SIG-M5 treated with dmso at 0.1 percent for 504 hours (cell line): ENCODE measurements around the gene PAWR.
A peak's percentile ranks its signal among the peaks of the same experiment; 100 is the strongest.
"Not testable (repeated sequence)": the region's sequence is repeated elsewhere in the genome, so short reads cannot be mapped to it uniquely, and the experiment has no call there.

Experiments used
- DNase-seq: peaks from one replicate; lab custom pipeline; 2025; ENCODE audit not compliant: unreplicated experiment; lab: John Stamatoyannopoulos, UW

The PAWR gene

DNA sequence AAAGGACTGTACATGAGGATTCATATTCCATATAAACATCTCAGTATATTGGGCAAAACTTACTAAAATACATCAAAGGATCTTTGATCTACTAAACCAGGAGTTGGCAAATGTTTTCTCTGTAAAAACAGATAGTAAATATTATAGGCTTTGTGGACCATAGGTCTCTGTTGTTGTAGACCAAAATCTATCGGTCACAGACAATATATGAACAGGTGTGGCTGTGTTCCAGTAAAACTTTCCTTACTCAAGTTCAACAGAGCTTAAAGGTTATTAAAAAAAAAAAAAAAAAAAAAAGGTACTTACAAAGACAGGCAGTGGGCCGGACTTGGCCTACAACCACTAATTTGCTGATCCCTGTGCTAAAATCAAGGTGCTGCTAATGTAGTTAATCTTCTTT, 40.3 kb downstream of the PAWR start:
- DNase-seq, result no peak

DNA sequence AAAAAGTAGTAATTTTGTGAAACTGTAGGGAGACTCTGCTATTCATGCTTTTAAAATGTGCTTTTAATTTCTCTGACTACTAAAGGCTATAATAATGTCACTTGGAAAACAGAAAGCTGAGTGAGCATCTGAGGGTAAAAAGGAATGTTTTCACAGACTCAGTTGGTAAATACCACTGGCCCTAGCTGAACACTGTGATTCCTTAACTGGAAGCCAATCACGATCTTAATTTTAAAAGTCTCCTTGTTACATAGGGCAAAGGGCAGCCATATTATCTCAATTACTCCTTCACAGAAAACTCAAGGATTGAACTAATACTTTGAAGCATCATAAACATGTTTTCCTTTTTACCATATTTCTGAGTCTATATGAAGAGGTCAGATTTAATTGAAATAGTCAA, 41.9 kb downstream of the PAWR start:
- DNase-seq, result no peak

DNA sequence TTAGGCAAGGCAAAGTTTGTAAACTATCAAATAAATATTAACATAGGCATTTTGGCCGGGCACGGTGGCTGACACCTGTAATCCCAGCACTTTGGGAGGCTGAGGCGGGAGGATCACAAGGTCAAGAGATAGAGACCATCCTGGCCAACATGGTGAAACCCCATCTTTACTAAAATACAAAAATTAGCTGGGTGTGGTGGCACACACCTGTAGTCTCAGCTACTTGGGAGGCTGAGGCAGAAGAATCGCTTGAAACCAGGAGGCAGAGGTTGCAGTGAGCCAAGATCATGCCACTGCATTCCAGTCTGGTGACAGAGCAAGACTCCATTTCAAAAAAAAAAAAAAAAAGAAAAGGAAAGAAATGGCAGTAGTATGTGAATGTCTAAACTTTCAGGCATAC, 43.9 kb downstream of the PAWR start:
- DNase-seq, result not testable (repeated sequence)

DNA sequence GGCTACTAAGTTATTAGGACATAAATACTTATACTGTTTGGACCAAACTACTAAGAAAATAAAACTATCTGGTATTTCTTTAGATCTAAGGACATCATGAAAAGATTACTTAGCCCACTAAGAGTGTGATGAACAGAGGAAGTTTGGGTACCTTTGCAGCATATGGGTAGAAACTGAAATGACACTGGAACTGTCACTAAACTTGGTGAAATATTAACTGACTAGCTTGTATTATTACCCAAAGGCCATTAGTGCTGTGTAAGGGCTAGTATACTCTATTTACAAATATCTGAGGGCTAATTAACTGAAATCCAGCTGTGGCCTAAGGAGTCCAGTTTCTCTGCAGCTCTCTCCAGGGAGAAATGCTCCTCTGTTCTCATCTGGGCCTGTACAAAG, 45.5 kb downstream of the PAWR start:
- DNase-seq, result no peak

DNA sequence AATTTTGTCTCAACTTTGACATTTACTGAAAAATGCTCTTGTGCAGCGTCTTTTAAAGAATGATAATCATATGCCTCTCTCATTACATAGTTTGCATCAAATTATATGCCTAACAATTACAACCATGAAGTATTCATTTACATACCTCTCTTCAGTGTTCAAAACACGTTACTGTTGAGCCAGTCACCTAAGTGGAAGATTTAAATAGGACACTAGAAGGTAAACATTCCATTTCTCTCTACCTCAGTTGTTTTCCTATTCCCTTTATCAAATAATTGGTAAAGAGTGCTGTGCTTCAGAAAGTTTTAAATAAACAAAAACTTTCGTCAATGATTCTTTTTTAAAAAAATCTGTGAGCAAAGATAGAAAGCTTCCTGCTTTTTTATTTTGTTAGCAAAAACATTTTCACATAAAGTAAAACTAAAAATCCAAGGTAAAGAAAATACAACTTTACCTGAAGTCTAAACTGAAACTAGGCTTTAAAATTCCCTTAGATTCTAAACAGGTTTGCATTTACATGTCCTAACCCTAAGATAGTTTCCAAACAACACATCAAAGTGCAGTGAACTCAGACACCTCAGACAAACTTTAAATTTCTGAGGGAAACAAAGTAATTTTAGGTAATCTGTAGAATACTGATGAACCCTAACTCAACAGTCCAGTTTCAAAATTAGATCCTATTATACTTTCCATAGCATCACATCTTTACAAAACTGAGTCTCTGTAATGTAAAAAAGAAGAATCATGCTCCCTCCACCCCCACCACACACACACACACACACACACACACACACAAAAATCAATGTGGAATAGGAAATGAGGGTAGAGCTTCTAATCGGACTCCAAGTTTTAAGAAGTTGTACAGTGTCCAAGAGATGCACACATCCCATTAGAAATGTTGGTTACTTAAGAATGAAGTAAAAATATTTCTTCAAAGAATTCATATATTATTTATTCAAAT, 46.2 kb downstream of the PAWR start:
- no peak for DNase-seq

DNA sequence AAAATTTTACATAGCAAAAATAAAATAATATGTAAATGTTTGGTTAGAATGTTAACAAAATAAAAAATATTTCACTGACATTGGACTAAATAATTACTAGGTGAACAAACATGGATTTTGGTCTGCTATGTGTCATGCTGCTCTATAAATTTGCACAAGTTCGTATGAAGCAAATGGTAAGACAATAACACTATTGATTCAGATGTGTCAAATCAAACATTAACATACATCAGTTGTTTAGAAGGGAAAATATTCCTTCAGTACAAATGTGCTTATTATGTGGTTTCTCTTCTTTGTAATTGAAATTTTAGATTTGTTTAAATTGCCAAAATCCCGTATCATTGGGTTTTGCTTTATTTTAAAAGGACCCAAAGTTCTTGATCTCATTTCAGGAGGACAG, 46.9 kb downstream of the PAWR start:
- DNase-seq, result no peak

DNA sequence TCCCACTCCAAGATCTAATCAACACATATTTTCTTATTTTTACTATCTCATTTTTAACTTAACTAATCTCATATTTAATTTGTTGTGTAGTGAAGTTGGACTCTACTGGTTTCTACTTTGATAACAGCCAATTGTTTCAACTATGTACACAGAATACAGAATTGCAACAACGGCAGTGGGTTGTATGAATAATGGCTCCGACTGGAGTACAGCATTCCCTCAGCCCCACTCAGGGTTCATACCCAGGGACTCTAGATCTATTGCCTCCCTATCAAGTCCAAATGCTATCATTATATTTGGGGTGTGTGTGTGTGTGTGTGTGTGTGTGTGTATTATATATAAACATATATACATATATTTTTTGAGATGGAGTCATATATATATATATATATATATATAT, 52.3 kb downstream of the PAWR start:
- DNase-seq, result no peak

DNA sequence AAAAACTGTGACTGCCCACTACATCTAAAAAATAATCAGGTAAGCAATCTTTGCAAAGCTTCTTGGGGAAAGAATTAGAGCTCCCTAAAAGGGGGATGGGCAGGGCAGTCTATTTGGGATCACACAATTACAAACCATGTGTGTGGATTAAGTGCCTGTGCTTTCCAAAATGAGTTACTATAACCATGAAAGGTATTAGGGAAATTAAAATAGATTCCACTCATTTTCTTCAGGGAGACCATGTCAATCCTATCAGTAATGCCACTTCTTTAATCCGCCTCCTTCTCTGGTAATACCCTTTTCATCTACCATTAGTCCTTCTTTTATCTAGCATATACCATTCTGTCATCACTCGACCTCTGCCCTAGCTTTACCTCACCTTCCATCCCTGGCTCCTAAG, 53.7 kb downstream of the PAWR start:
- DNase-seq, result no peak

DNA sequence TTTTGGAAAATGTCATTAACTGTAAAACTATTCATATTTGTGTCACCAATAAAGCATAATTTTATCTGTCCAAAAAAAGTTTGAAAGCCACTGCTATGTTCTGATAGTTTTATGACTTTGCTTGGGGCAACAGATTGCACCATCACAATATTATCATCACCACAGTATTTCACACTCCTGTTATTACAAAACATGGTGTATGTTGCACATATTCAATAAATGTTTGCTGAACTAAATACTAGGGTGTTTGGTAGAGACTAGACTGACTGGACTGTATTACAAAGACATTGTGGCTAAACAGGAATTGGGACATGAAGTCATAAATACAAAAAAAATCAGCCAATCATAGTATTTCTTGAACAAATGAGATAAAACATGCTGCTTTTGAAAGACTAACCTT, 55.1 kb downstream of the PAWR start:
- no peak for DNase-seq

DNA sequence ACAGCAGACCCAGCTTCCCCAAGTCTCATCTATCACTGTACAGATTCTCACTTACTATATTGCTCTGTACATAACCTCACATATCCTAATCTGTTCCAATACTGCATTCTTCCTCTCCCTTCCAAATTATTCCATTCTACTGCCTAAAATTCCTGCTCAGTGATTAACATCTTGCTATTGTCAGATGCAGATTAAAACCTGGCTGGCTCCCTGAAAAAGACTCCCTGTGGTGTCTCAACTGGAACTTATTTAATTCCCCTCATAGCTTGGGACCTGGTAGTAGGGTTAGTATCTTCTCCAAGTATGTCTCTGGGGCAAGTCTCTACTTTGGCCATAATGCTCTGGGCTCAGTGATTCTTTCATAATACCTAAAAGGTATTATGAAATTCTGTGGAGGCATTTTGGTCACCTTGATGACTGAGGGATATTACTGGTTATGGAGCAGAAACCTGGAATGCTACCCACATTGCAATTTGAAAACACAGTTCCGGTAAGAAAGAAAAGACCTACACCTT, 55.8 kb downstream of the PAWR start:
- no peak for DNase-seq

DNA sequence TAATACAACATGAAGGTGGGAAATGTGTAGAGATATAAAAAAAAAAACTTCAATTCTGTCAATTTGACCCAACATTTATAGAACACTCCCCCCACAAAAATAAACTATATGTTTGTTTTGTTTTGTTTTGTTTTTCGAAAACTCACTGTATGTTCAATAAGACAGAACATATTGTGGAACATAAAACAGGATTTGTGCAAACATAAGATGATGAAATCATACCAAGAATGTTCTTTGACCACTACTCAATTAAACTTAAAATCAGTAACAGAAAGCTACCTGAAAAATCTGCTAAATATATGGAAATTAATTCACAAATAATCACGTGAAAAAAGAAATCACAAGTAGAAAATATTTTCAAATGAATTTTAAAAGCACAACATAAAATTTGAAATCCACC, 61.2 kb downstream of the PAWR start:
- DNase-seq, result no peak

DNA sequence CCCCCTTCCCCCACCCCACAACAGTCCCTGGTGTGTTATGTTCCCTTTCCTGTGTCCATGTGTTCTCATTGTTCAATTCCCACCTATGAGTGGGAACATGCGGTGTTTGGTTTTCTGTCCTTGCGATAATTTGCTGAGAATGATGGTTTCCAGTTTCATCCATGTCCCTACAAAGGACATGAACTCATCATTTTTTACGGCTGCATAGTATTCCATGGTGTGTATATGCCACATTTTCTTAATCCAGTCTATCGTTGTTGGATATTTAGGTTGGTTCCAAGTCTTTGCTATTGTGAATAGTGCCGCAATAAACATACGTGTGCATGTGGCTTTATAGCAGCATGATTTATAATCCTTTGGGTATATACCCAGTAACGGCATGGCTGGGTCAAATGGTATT, 64.0 kb downstream of the PAWR start:
- not testable (repeated sequence) for DNase-seq

DNA sequence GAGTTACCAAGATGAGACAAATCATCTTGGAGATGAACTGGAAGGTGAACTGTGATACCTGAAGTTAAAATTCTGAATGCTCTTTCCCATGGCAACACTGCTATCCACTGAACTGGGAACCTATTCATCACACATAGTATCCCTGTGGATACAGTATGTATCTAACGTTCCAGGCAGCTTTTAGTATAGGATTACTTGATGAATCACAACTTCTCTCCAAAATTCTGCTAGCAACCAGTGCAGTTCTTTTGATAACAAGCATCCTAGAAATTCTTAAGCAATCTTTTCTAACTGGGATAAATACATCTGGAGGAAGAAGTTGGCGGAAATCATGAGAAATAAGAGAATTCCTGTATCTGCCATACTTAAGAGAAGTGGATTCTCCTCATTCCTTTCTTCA, 66.4 kb downstream of the PAWR start:
- no peak for DNase-seq

DNA sequence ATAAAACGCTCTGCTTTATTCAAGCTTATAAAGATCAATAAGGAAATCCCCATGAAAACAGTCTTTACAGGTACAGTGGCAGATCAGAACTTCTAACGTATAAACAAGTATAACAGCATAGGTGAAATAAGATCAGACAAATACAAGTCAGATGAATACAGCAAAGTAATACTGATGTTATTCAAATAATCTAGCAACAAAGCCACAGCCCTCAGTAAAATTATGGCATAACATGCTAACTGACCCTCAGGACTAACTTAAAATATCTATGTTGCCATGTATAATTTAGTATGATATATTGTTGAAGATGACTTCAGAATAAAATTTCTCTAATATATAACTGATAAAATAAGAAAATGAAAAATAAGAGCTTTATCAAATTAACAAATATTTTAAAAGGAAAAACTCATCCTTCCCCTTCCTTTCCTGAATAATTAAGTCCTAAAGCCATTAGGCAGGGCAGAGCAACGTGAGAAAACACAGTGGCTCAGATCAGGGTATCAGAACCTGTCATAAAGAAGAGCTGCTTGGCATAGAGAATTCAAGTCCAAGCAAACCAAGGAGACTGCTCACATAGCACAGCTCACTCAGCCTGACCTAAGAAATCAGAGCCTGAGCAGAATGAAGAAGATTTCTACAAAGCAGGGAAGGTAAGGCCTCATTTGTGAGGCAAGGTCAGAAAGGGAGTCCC, 70.7 kb downstream of the PAWR start:
- no peak for DNase-seq

DNA sequence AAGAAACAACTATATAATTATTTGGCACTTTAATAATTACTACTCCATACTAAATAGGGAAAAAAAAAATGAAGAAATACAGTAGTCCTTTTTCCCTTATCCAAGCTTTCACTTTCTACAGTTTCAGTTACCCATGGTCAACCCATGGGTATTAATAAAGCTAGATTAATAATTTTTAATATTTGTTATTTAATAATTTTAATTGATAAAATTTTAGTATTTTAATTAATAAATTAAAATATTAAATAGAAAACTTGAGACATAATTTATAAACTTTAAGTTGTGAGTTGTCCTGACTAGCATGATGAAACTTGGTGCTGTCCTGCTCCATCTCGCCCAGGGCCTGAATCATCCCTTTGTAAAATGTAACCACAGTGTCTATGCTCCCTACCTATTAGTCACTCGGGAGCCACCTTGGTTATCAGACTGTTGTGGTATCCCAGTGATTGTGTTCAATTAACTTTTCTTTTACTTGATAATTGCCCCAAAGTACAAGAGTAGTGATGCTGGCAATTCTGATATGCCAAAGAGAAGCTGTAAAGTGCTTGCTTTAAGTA, 71.8 kb downstream of the PAWR start:
- DNase-seq, result no peak

DNA sequence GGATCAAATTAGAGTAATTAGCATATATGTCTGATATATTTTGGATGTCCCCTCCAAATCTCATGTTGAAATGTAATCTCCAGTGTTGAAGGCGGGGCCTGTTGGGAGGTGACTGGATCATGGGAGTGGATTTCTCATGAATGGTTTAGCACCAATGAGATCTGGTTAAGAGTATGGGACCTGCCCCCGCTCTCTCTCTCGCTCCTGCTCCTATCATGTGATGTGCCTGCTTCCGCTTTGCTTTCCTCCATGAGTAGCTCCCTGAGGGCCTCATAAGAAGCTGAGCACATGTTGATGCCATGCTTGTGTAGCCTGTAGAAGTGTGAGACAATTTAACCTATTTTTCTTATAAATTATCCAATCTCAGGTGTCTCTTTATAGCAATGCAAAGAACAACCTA, 73.1 kb downstream of the PAWR start:
- no peak for DNase-seq

DNA sequence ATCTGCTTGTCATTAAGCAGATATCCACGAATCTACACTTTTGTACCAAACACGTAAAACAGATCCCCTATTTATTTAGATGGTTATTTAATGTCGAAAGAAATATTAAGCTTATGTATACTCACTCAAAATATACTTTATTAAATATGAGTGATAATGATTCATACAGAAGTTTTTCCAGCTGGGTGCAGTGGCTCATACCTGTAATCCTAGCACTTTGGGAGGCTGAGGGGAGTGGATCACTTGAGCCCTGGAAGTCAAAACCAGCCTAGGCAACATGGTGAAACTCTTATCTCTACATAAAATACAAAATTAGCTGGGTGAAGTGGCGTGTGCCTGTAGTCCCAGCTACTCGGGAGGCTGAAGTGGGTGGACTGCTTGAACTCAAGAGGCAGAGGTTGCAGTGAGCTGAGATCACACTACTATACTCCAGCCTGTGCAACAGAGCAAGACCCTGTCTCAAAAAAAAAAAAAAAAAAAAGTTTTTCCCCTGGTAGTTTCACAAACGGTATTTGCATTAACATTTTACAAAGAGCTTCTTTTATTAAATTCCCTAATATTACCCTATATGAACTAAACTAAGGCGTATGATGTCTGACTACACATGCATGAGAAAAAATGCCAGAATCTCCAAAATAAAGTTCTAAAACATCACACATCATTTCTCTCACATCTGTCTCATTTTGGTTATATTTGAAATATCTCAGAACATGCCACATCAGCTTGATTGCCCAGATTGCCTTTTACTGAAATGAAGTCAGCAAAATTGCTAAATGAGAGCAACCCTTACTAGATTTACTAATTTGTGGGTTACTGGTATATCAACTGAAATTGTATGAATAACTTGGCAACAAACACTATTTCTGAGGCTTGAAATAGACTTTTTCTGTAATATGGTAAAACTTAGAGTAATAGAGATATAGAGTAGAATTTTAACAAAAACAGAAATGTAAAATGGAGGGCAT, 74.9 kb downstream of the PAWR start:
- no peak for DNase-seq

DNA sequence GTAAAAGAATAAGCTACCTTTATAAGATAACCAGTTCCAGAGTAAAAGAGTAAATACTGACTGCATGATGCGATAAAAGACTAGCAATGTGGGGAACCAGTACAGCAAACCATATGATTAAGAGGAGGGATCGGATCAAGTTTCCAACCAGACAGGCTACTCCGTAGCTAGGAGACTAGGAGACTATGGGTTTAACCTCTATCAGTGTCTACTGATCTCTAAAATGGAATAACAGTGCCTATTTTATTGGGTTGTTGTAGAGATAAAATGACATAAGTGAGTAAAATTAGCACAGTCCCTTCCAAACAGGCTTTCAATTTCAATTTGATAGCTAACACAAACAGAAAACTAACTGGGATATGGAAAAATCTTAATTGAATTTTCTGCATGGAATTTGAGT, 76.0 kb downstream of the PAWR start:
- peak; percentile 38 for DNase-seq

DNA sequence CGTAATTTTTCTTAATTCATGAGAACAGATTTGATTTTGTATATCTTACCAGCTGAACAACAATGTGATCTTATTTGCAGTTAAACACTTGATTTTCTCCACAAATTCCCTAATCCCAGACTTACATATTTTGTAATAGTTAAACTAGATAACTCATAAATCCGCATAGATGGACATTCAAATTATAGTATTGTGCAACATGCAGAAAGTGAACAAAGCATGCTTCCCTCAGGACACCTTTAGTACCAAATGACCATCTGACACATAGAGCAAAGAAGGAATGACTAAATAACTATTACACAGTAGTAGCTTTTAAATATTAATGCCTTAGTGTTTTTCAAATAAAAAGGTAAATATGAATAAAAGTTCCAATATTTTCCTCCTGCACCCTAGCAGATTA, 88.9 kb downstream of the PAWR start:
- DNase-seq, result no peak

DNA sequence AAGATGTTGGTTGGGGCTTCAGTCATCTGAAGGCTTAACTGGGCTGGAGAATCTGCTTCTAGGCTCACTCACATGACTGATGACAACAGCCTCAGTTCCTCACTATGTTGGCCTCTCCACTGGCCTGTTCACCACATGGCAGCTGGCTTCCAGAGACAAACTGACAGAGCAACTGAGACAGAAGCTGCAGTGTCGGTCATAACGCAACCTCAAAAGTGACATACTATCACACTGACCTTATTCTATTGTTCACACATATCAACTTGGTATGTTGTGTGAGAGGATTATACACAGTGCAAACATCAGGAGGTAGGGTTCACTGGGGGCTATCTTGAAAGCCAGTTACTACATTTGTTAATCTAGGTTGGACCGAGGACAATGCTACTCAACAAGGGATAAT, 92.9 kb downstream of the PAWR start:
- DNase-seq, result no peak
